ENCODE results near the gene ATG4D. TPM values are rescaled to one million over a fixed set of nuclear protein-coding genes. Genes with fewer than 3 reads are reported as not detected.

The ATG4D gene
- total and polyA plus RNA-seq, 2 of the 4 experiments (the other 2 are of a cell fraction) = 8.2 to 21.8 TPM

- Histone ChIP-seq H3K14ac (replicated peaks; ENCODE audit: low read depth, low read length) (no peak overlapping the region), H2BK15ac (ENCODE audit: low read depth, low read length) (no peak overlapping the region), H3K4me1 (ENCODE audit: control insufficient read depth, insufficient read depth, low read length) (peaks cover 4% of the 10 kb centered on the region), H2BK120ac (ENCODE audit: low read depth, low read length) (no peak overlapping the region), H4K8ac (ENCODE audit: low read depth in 2 of 2, low read length in 2 of 2) (no peak overlapping the region; a peak in 1 of 4 replicates), H3K18ac (ENCODE audit: low read depth, low read length) (no peak overlapping the region), H3K23ac (ENCODE audit: low read depth, low read length) (peak overlapping the region; percentile 52), H3K4me3 (ENCODE audit: insufficient read depth, low read depth, low read length) (no peak overlapping the region), H3K79me1 (ENCODE audit: low read depth in 1 of 2, low read length in 2 of 2) (no peaks in the 10 kb centered on the region), H3K4ac (ENCODE audit: low read depth, low read length) (peak overlapping the region; percentile 18; the same call in 1 of the 2 replicates), H3K27me3 (ENCODE audit: control insufficient read depth, insufficient read depth, low read length) (peaks cover 50% of the 10 kb centered on the region), H2BK20ac (ENCODE audit: low read depth, low read length) (no peak overlapping the region), H3K4me2 (ENCODE audit: low read depth, low read length) (peak overlapping the region; percentile 86; the same call in 1 of the 2 replicates), H3K56ac (ENCODE audit: extremely low read depth, insufficient read depth, low read length) (no peak overlapping the region), H4K91ac (ENCODE audit: insufficient read depth, low read depth, low read length) (no peak overlapping the region), H4K5ac (ENCODE audit: low read depth, low read length) (no peak overlapping the region), H3K9me3 (ENCODE audit: control insufficient read depth, insufficient read depth, low read length) (no peaks in the 10 kb centered on the region), H2AFZ (replicated peaks; ENCODE audit: low read length, poor library complexity) (peak overlapping the region; percentile 91), H3K36me3 (ENCODE audit: control insufficient read depth, insufficient read depth, low read length) (no peaks in the 10 kb centered on the region), H3K9me1 (ENCODE audit: insufficient read depth, low read length) (no peaks in the 10 kb centered on the region), H2AK5ac (ENCODE audit: low read depth, low read length) (no peak overlapping the region), H2AK9ac (replicated peaks; ENCODE audit: low read depth, low read length, poor library complexity) (peak overlapping the region; percentile 31), H3K27ac (ENCODE audit: insufficient read depth, low read length) (no peak overlapping the region), H2BK5ac (ENCODE audit: low read depth, low read length, poor library complexity, severe bottlenecking) (no peak overlapping the region), H4K20me1 (ENCODE audit: insufficient read depth, low read length) (no peaks in the 10 kb centered on the region), H3K9ac (ENCODE audit: low read depth, low read length) (no peak overlapping the region)
- CTCF ChIA-PET = interaction anchor here (0.7 kb wide), 1 partner anchor 23 kb away, joined by 4 read pairs; no protein-coding TSS in a partner anchor
- TF ChIP-seq RFX5 (IDR thresholded peaks at IDR 0.05; ENCODE audit: low read depth, low read length) (no peak), CHD1 (IDR thresholded peaks at IDR 0.05; ENCODE audit: low read depth, low read length) (no peak), MXI1 (IDR thresholded peaks at IDR 0.05; ENCODE audit: borderline replicate concordance, low read depth, low read length) (no peak), RAD21 (IDR thresholded peaks at IDR 0.05; ENCODE audit: low read length) (no peak), NFE2L2 (IDR thresholded peaks at IDR 0.05; ENCODE audit: low read depth, low read length) (no peak), MAFK (IDR thresholded peaks at IDR 0.05; ENCODE audit: low read depth, low read length) (no peak), POLR2A (IDR thresholded peaks at IDR 0.05; ENCODE audit: low read depth, low read length) (no peak), CTCF (conservative IDR thresholded peaks at IDR 0.05; ENCODE audit: low read depth, low read length) (no peak), FOS (IDR thresholded peaks at IDR 0.05; ENCODE audit: low read depth, low read length) (no peak), RCOR1 (IDR thresholded peaks at IDR 0.05; ENCODE audit: insufficient replicate concordance, low read length) (no peak), MAZ (IDR thresholded peaks at IDR 0.05; ENCODE audit: borderline replicate concordance, low read depth, low read length) (no peak), SMC3 (IDR thresholded peaks at IDR 0.05; ENCODE audit: low read depth, low read length) (no peak)
- intact Hi-C loops (cut with micrococcal nuclease) (no loop called here), dilution Hi-C loops (cut with HindIII; ENCODE audit: low sequenced_read_pairs, unreplicated experiment) (no loop called here), in situ Hi-C loops (cut with MboI; ENCODE audit: low sequenced_read_pairs) (no loop called here)
- ATAC-seq (ENCODE audit: low read depth) (no peak; the same call in 1 of the 2 replicates), DNase-seq (no peak)
- WGBS, 2 experiments (ENCODE audit: extremely low coverage in 2 of 2, insufficient read length in 1 of 2) = 19% methylated on average over 9 of the region's 33 CpGs; no CpG with 5 or more reads in 1 of the 2 experiments
- POLR2A ChIA-PET (ENCODE audit: unreplicated experiment) = no interaction called here
- no TSS peak for BruUV-seq (replicated peaks)
These were observed 25.0 kb upstream of the ATG4D start for GRCh38 chr19:10518444-10519361.
